Occipital lobe (tissue), 3 donors: ENCODE results near the gene FDXACB1. TPM values are rescaled to one million over a fixed set of nuclear protein-coding genes. Genes with fewer than 3 reads are reported as not detected.

ENCODE experiments used
- DNase-seq: peaks from one replicate; lab custom pipeline; 2025; lab: John Stamatoyannopoulos, UW
- small RNA-seq: library from RNA; depleted of rRNA; stranded (forward); fragments of <200 nt; gene quantifications from one replicate; pipeline ENCODE3, GENCODE V24; 2014
- total RNA-seq: library from RNA; depleted of rRNA; stranded (reverse); fragments of >200 nt; gene quantifications from one replicate; pipeline ENCODE4 v1.2.3, GENCODE V29; 2014

The FDXACB1 gene
- total RNA-seq, 1 donor from 2014 or later: 12.8 TPM

- no peak for DNase-seq
Observed at GRCh38 chr11:111846063-111846462, 32.9 kb downstream of the FDXACB1 start.

DNA sequence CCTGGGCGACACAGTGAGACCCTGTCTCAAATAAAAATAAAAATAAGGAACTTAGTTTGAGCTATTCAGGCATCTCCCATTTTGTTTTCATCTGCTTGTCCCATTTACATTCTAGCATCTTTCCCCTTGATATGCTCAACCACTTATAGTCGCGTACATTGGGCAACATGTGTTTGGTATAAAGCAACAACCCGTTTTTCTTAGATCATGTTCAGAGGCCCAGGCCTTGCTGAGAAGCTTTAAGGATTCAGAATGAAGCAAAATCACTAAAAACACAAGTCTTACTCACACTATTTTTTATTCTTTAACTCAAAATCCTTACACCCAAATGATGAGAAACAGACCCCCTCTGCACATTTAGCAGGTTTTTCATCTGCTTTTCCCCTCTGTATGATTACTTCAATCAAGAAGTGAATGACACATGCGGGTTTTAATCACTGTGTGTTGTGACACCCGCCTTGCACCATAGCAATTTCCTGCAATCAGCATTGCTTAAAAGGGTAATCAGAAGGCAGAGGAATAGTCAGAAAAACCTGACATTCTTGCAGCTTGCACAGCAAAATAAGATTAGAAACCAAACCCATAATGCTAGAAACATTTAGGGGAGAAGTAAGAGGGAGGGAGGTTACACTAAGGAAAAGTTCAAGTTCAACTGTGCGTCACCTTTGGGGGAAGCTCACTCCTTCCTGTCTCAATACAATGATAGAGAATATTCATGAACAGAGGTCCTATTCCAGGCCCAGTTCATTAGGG, 33.5 kb downstream of the FDXACB1 start:
- DNase-seq: no peak

DNA sequence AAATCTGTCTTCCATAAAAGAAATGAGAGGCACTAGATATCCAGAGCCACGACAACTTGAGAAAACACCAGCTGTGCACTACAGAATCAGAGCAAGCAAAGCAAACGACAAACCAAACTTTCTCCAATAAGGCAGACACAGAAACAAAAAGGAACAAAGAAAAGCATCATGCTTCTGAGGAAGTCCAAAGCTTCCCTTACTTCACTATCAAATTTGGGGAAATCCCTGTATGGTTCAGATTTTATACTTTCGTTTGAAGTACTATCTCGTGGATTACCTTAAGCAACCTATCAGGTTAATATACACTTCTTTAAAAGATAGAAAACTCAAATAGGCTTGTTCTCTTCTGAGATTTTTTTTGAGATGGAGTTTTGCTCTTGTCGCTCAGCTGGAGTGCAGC, 35.3 kb downstream of the FDXACB1 start:
- DNase-seq: no peak

- peak; percentile 73 for DNase-seq
Observed at GRCh38 chr11:111841370-111842053, 37.5 kb downstream of the FDXACB1 start.

GRCh38 chr11:111840143-111840542, 38.8 kb downstream of the FDXACB1 start:
- DNase-seq: no peak

DNA sequence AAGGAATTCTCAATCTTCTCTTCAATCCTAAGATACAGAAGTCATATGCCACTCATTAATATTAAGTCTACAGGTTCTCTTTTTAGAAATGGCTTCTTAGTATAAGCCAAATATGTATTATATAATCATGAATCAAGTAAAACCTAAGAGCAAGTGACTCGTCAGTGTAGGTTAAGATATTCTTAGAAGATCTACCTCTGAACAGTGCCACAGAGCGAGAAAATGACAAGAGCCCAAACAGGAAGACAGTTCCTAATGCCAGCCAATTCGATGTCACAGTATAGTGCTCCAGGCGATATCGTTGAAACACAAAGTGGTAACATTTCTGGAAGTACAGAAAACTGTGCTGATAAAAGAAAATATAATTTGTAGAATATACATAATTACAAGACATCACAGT, 40.9 kb downstream of the FDXACB1 start:
- no peak for DNase-seq

GRCh38 chr11:111837366-111837891, 41.5 kb downstream of the FDXACB1 start:
- DNase-seq: no peak

GRCh38 chr11:111836721-111837120, 42.2 kb downstream of the FDXACB1 start:
- DNase-seq: no peak

DNA sequence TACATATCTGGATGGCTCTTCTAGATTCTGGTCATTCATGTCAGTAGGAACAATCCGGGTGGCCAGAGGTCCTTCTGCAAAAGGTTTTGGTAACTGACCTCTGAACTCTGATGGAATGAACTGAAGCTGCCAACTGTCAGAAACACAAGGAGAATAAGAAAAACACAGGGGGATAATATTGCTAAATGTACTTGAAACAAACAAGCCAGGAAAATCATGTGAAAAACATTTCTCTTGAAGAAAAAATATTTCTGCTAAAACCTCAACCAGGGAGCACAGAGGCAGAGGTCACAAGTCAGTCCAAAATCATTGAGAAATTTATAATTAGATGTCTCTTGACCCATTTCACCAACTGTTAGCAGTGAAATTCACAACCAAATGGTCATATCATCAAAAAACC, 42.8 kb downstream of the FDXACB1 start:
- no peak for DNase-seq

DNA sequence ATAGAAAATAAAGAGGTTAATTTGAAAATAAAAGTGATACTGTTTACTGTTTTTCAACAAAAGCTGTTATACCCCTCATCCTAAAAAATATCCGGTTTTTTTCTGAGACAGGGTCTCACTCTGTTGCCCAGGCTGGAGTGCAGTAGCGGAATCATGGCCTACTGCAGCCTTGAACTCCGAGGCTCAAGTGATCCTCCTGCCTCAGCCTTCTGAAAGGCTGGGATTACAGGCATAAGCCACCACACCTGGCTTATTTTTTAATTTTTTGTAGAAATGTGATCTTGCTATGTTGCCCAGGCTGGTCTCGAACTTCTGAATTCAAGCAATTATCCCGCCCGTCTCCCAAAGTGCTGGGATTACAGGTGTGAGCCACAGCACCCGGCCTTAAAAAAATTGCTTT, 43.3 kb downstream of the FDXACB1 start:
- no peak for DNase-seq

DNA sequence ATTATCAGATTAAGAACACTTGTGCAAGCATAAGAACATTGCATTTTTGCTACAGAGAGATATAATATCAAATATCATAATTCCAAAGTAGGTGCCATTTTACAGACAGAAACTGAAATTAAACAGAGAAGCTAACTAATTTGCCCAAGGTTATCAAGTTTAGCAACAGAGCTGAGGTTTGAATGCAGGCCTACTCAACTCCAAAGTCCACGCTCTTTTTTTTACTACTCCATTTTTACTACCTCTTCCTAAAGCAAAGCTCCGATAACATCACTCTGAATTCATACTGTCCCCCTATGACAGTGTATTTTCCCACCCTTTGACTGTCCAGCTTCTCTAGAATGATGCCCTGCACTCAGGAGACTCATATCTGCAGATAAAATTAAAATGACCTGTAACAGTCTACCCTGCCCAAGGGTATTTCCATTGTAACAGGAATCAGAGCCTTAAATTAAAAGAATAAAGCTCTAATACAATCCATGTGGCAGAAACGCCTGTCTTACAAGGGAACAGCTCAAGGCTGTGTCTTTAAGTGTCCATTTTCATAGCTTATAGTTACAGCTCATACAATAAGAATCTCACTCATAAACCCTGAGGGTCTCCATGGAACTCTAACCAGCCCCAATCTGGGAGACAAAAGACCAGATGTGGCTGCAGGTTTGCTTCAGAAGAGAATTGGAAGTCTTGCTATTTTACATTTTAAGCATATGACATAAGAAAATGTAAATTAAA, 44.4 kb downstream of the FDXACB1 start:
- DNase-seq: no peak

DNA sequence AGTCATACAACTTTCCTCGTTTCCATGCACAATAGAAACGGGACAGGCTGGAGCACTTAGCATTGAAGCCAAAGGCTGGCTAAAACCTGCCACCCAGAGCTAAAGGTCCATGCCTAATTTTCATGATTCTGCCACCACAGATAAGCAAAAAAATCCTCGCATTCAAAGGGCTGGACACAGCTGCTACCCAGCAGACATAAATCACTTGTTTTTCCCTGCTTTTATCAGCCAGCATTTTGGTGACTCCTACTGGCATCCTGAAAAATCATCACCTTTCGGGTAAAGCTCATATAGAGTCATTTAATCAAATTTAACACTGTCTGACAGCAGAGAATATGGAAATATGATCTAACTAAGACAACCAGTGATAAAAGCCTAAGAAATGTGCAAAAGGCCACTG, 45.4 kb downstream of the FDXACB1 start:
- no peak for DNase-seq

- no peak for DNase-seq
Observed at GRCh38 chr11:111829185-111829968, 49.6 kb downstream of the FDXACB1 start.

GRCh38 chr11:111826322-111826950, 52.5 kb downstream of the FDXACB1 start:
- DNase-seq: no peak

Small RNA genes lying within 50 kb of the gene (small RNA-seq; reads per million reads assigned to genes)
- gene C11orf52: not detected
- gene GNG5P3: not detected
- not detected for gene RNA5SP351
- 0.12 reads per million for gene RPL37AP8

Other genes with a start within 250 kb of the FDXACB1 start
- gene PPP2R1B, start 112.8 kb downstream of the FDXACB1 start, total RNA-seq: 17.9 TPM
- 95.6 TPM for gene ALG9, start 7.6 kb downstream of the FDXACB1 start, total RNA-seq
- gene CFAP68, start 376 bp upstream of the FDXACB1 start, total RNA-seq: 6.9 TPM
- gene CRYAB, start 32.6 kb upstream of the FDXACB1 start, total RNA-seq: 10.3 TPM
- gene HSPB2, start 33.6 kb upstream of the FDXACB1 start, total RNA-seq: 0.31 TPM
- not detected for gene C11orf52, start 39.7 kb upstream of the FDXACB1 start, total RNA-seq
- 78.5 TPM for gene DIXDC1, start 58.2 kb upstream of the FDXACB1 start, total RNA-seq
- gene DLAT, start 146.2 kb upstream of the FDXACB1 start, total RNA-seq: 46.5 TPM
- gene PIH1D2, start 194.9 kb upstream of the FDXACB1 start, total RNA-seq: 2.0 TPM
- gene NKAPD1, start 195.1 kb upstream of the FDXACB1 start, total RNA-seq: 52.6 TPM
- gene TIMM8B, start 207.6 kb upstream of the FDXACB1 start, total RNA-seq: 57.4 TPM
- gene SDHD, start 207.7 kb upstream of the FDXACB1 start, total RNA-seq: 73.6 TPM